ENCODE measurements around the gene MDFI. TPM values are rescaled to one million over a fixed set of nuclear protein-coding genes. Genes with fewer than 3 reads are reported as not detected.

Gene MDFI
- total and polyA plus RNA-seq, 9 of the 15 experiments (the other 6 are each of a cell fraction or from before 2014, with no cell fraction given) = not detected

DNA sequence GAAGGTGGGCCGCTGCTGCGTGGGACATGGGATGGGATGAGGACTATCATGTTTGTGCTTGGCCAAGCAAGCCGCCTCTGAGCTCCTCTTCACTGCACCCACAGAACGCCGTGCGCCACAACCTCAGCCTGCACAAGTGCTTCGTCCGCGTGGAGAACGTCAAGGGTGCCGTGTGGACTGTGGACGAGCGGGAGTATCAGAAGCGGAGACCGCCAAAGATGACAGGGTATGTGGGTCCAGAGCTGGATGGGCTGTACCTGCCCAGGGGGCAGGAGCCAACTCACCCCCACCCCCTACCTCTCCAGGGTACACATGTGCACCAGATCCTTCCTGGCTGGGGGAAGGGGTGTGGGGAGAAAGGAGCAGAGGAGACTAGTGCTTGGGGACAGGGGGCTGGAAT is 43.5 kb upstream of the MDFI start (continued):
- TF ChIP-seq, protein P1, sequence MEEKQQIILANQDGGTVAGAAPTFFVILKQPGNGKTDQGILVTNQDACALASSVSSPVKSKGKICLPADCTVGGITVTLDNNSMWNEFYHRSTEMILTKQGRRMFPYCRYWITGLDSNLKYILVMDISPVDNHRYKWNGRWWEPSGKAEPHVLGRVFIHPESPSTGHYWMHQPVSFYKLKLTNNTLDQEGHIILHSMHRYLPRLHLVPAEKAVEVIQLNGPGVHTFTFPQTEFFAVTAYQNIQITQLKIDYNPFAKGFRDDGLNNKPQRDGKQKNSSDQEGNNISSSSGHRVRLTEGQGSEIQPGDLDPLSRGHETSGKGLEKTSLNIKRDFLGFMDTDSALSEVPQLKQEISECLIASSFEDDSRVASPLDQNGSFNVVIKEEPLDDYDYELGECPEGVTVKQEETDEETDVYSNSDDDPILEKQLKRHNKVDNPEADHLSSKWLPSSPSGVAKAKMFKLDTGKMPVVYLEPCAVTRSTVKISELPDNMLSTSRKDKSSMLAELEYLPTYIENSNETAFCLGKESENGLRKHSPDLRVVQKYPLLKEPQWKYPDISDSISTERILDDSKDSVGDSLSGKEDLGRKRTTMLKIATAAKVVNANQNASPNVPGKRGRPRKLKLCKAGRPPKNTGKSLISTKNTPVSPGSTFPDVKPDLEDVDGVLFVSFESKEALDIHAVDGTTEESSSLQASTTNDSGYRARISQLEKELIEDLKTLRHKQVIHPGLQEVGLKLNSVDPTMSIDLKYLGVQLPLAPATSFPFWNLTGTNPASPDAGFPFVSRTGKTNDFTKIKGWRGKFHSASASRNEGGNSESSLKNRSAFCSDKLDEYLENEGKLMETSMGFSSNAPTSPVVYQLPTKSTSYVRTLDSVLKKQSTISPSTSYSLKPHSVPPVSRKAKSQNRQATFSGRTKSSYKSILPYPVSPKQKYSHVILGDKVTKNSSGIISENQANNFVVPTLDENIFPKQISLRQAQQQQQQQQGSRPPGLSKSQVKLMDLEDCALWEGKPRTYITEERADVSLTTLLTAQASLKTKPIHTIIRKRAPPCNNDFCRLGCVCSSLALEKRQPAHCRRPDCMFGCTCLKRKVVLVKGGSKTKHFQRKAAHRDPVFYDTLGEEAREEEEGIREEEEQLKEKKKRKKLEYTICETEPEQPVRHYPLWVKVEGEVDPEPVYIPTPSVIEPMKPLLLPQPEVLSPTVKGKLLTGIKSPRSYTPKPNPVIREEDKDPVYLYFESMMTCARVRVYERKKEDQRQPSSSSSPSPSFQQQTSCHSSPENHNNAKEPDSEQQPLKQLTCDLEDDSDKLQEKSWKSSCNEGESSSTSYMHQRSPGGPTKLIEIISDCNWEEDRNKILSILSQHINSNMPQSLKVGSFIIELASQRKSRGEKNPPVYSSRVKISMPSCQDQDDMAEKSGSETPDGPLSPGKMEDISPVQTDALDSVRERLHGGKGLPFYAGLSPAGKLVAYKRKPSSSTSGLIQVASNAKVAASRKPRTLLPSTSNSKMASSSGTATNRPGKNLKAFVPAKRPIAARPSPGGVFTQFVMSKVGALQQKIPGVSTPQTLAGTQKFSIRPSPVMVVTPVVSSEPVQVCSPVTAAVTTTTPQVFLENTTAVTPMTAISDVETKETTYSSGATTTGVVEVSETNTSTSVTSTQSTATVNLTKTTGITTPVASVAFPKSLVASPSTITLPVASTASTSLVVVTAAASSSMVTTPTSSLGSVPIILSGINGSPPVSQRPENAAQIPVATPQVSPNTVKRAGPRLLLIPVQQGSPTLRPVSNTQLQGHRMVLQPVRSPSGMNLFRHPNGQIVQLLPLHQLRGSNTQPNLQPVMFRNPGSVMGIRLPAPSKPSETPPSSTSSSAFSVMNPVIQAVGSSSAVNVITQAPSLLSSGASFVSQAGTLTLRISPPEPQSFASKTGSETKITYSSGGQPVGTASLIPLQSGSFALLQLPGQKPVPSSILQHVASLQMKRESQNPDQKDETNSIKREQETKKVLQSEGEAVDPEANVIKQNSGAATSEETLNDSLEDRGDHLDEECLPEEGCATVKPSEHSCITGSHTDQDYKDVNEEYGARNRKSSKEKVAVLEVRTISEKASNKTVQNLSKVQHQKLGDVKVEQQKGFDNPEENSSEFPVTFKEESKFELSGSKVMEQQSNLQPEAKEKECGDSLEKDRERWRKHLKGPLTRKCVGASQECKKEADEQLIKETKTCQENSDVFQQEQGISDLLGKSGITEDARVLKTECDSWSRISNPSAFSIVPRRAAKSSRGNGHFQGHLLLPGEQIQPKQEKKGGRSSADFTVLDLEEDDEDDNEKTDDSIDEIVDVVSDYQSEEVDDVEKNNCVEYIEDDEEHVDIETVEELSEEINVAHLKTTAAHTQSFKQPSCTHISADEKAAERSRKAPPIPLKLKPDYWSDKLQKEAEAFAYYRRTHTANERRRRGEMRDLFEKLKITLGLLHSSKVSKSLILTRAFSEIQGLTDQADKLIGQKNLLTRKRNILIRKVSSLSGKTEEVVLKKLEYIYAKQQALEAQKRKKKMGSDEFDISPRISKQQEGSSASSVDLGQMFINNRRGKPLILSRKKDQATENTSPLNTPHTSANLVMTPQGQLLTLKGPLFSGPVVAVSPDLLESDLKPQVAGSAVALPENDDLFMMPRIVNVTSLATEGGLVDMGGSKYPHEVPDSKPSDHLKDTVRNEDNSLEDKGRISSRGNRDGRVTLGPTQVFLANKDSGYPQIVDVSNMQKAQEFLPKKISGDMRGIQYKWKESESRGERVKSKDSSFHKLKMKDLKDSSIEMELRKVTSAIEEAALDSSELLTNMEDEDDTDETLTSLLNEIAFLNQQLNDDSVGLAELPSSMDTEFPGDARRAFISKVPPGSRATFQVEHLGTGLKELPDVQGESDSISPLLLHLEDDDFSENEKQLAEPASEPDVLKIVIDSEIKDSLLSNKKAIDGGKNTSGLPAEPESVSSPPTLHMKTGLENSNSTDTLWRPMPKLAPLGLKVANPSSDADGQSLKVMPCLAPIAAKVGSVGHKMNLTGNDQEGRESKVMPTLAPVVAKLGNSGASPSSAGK (IDR thresholded peaks at IDR 0.05) = no peak
- no peak for TF ChIP-seq ZNF507 (tag; conservative IDR thresholded peaks at IDR 0.05)
- no peak for TF ChIP-seq NFE2L1 (tag; IDR thresholded peaks at IDR 0.05; ENCODE audit: borderline replicate concordance, low read depth)
- TF ChIP-seq, protein P2, sequence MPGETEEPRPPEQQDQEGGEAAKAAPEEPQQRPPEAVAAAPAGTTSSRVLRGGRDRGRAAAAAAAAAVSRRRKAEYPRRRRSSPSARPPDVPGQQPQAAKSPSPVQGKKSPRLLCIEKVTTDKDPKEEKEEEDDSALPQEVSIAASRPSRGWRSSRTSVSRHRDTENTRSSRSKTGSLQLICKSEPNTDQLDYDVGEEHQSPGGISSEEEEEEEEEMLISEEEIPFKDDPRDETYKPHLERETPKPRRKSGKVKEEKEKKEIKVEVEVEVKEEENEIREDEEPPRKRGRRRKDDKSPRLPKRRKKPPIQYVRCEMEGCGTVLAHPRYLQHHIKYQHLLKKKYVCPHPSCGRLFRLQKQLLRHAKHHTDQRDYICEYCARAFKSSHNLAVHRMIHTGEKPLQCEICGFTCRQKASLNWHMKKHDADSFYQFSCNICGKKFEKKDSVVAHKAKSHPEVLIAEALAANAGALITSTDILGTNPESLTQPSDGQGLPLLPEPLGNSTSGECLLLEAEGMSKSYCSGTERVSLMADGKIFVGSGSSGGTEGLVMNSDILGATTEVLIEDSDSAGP (CRISPR knock-in tag; IDR thresholded peaks at IDR 0.05) = no peak
- TF ChIP-seq USF1 (CRISPR knock-in tag; IDR thresholded peaks at IDR 0.05) = peak; percentile 13; the same call in 1 of the 2 replicates
- no peak for TF ChIP-seq ZNF57 (CRISPR knock-in tag; IDR thresholded peaks at IDR 0.05)
- TF ChIP-seq RFX5 (IDR thresholded peaks at IDR 0.05; ENCODE audit: low read depth, low read length) = no peak
- no peak for TF ChIP-seq NFXL1 (CRISPR knock-in tag; IDR thresholded peaks at IDR 0.05)
